HPDE6-E6E7 (cell line): ENCODE measurements around the gene MTERF4.

ENCODE experiments used
- DNase-seq: peaks from one replicate; pipeline ENCODE4 v3.0.0; 2011; ENCODE audit warnings: missing footprints; ENCODE audit errors: extremely low spot score

The MTERF4 gene

GRCh38 chr2:241068942-241069810, 32.9 kb downstream of the MTERF4 start:
- no peak for DNase-seq

- no peak for DNase-seq
Observed at GRCh38 chr2:241068136-241068941, 33.7 kb downstream of the MTERF4 start.

- DNase-seq: no peak
Observed at GRCh38 chr2:241067501-241068135, 34.5 kb downstream of the MTERF4 start.

GRCh38 chr2:241066893-241067341, 35.2 kb downstream of the MTERF4 start:
- no peak for DNase-seq

- DNase-seq: no peak
Observed at GRCh38 chr2:241066171-241066892, 35.8 kb downstream of the MTERF4 start.

GRCh38 chr2:241065355-241065803, 36.7 kb downstream of the MTERF4 start:
- DNase-seq: no peak

GRCh38 chr2:241064802-241065354, 37.2 kb downstream of the MTERF4 start:
- no peak for DNase-seq

- DNase-seq: peak; percentile 54
Observed at GRCh38 chr2:241064008-241064801, 37.9 kb downstream of the MTERF4 start.

GRCh38 chr2:241063587-241063986, 38.5 kb downstream of the MTERF4 start:
- no peak for DNase-seq

- no peak for DNase-seq
Observed at GRCh38 chr2:241063093-241063551, 39.0 kb downstream of the MTERF4 start.

GRCh38 chr2:241062389-241063092, 39.5 kb downstream of the MTERF4 start:
- no peak for DNase-seq

GRCh38 chr2:241061275-241061674, 40.8 kb downstream of the MTERF4 start:
- DNase-seq: peak; percentile 39

GRCh38 chr2:241053576-241054251, 48.4 kb downstream of the MTERF4 start:
- DNase-seq: no peak

- DNase-seq: no peak
Observed at GRCh38 chr2:241052677-241053360, 49.3 kb downstream of the MTERF4 start.

GRCh38 chr2:241051578-241052487, 50.3 kb downstream of the MTERF4 start:
- DNase-seq: no peak

- no peak for DNase-seq
Observed at GRCh38 chr2:241050624-241051577, 51.2 kb downstream of the MTERF4 start.
